Pancreas (tissue), 10 donors: Measurements from ENCODE around the gene AKNA. TPM values are rescaled to one million over a fixed set of nuclear protein-coding genes. Genes with fewer than 3 reads are reported as not detected.
A peak's percentile ranks its signal among the peaks of the same experiment; 100 is the strongest.

Source experiments
- ATAC-seq, 4 donors: fragments of 200-7000 bp; cut with Tn5 transposase; one replicate each; pipeline versions ENCODE4 v1.8.0 to v1.9.1; 2020; ENCODE audit warnings: mild to moderate bottlenecking in 4 of 4, moderate library complexity in 4 of 4
- DNase-seq, 6 donors: peaks; one replicate each; pipeline ENCODE4 v3.0.0-alpha.2; 2020
- FAIRE-seq: peaks from 2 replicates; lab custom pipeline; 2012; peaks lifted over from hg19 to GRCh38; lab: Jason Lieb, UNC
- H3K27ac ChIP-seq, 4 donors: fragments of 200-600 bp; sonication (generic); 1 replicate in 3 of 4; 2 replicates in 1 of 4; pipeline versions ENCODE4 v1.5.0 to v1.8.0; 2020
- H3K27me3 ChIP-seq, 4 donors: fragments of 200-600 bp; one replicate each; pipeline ENCODE4 v1.8.0; 2021
- H3K36me3 ChIP-seq, 3 donors: fragments of 200-600 bp; sonication (generic) in 1 of 3; one replicate each; pipeline versions ENCODE4 v1.5.0 to v1.8.0; 2020 to 2021
- H3K4me1 ChIP-seq, 3 donors: fragments of 200-600 bp; one replicate each; pipeline ENCODE4 v1.8.0; 2021
- H3K4me3 ChIP-seq, 4 donors: fragments of 200-600 bp; sonication (generic) in 2 of 4; one replicate each; pipeline versions ENCODE4 v1.5.0 to v1.8.0; 2020 to 2021
- H3K9me3 ChIP-seq, 4 donors: fragments of 200-600 bp; one replicate each; pipeline ENCODE4 v1.8.0; 2021
- CTCF ChIP-seq, 4 donors: fragments of 200-600 bp; sonication (generic) in 3 of 4; IDR thresholded peaks; one replicate each; pipeline versions ENCODE4 v1.5.0 to v1.8.0; 2021; ENCODE audit warnings: antibody characterized with exemption in 4 of 4
- WGBS, 2 donors: extraction: QIAGEN DNeasy Blood & Tissue Kit; methylation state at CpG; one replicate each; pipeline ENCODE4 v1.1.7; 2013; 5-methylcytosine and 5-hydroxymethylcytosine counted together
- intact Hi-C, 3 donors: fragments of 100-400 bp; cut with DNase I; formaldehyde crosslinking; loops; one replicate each; pipeline versions ENCODE4 v1.11.1 to v1.14.2; 2022
- polyA plus RNA-seq, 2 donors: library from polyadenylated mRNA; stranded (reverse); fragments of 200-250 nt; gene quantifications; one replicate each; pipeline ENCODE4 v1.2.3, GENCODE V29; 2013
- total RNA-seq, 6 donors: library from RNA; stranded (reverse); fragmentation: NEBNext Ultra II Directional in 4 of 6; extraction: Animal tissue kit (Norgen Biotek cat#: 25700) in 4 of 6; gene quantifications; one replicate each; pipeline versions ENCODE4 v1.2.1 to v1.2.4, GENCODE V29; 2021 to 2023
- donor health status: healthy with polysubstance abuse.
- donor health status: DM: no; HTN: no; CAD: no; lungs with moderate emphysema.
- donor health status: DM: no; HTN: no; CAD: no.
- donor health status: control.
- donor health status: control.
- donor health status: Bipolar disorder and iron deficiency.
- donor health status: DM: yes; HTN: yes; CAD: no.
- donor health status: DM: no; HTN: no; CAD: no.
- donor health status: DM: no; HTN: no; CAD: no.
- donor health status: DM: yes; HTN: yes; CAD: no.

AKNA gene
- total and polyA plus RNA-seq, 8 donors = 5.4 to 18.0 (median 10.4) TPM

GRCh38 chr9:114371973-114372917 is 15.5 kb downstream of the AKNA start:
- 72 to 78% methylated on average over 13 to 14 of the region's 14 CpGs for WGBS, 2 donors
- FAIRE-seq (no peak), ATAC-seq (peak in 3 of 4 donors; percentile 29 to 51 (median 48)), DNase-seq (peak in 1 of 6 donors; percentile 40)
- no peaks in the 10 kb centered on the region for H3K4me1 ChIP-seq
- H3K9me3 ChIP-seq = no peaks in the 10 kb centered on the region
- no peaks in the 10 kb centered on the region for H3K27me3 ChIP-seq
- H3K36me3 ChIP-seq = peaks cover 0 to 4% (median 2%) of the 10 kb centered on the region in 3 donors
- no peak for TF ChIP-seq CTCF (IDR thresholded peaks at IDR 0.05)
- no peak overlapping the region for H3K4me3 ChIP-seq
- peak overlapping the region in 1 of 4 donors; percentile 23 for H3K27ac ChIP-seq
- intact Hi-C loops = no loop called here

- intact Hi-C loops = no loop called here
- ATAC-seq (no peak), DNase-seq (peak in 1 of 6 donors; percentile 30), FAIRE-seq (no peak)
- H3K4me1 ChIP-seq = no peaks in the 10 kb centered on the region
- no peak for TF ChIP-seq CTCF (IDR thresholded peaks at IDR 0.05)
- WGBS, 2 donors = 73 to 77% methylated on average over 7 of the region's 7 CpGs
- peaks cover 0 to 2% (median 0%) of the 10 kb centered on the region in 3 donors for H3K36me3 ChIP-seq
- no peak overlapping the region for H3K27ac ChIP-seq
- H3K9me3 ChIP-seq = no peaks in the 10 kb centered on the region
- H3K27me3 ChIP-seq = no peaks in the 10 kb centered on the region
- no peak overlapping the region for H3K4me3 ChIP-seq
Measured at GRCh38 chr9:114371343-114371944, 16.3 kb downstream of the AKNA start.

DNA sequence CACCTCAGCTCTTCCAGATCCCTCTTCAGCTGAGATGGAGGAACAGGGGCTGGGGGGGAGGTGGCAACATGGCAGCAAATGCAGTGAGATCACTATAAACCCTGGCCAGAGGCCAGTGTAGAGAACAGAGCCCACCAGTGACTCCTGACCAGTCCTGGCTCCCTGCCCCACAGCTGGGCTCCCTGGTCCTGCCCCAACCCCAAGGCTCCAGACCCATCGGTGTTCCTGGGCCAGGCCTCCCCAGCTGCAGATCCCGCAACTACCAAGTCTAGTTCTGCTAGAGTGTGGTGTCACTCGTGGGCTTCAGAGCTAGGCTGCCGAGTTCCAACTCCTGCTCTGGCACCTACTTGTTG is 16.8 kb downstream of the AKNA start:
- no peak for TF ChIP-seq CTCF (IDR thresholded peaks at IDR 0.05)
- ATAC-seq (no peak), DNase-seq (peak in 1 of 6 donors; percentile 37), FAIRE-seq (no peak)
- intact Hi-C loops = no loop called here
- WGBS, 2 donors = 78 to 81% methylated on average over 4 of the region's 4 CpGs
- H3K27me3 ChIP-seq = no peaks in the 10 kb centered on the region
- H3K36me3 ChIP-seq = peaks cover 0 to 2% (median 0%) of the 10 kb centered on the region in 3 donors
- no peaks in the 10 kb centered on the region for H3K4me1 ChIP-seq
- H3K27ac ChIP-seq = no peak overlapping the region
- H3K9me3 ChIP-seq = no peaks in the 10 kb centered on the region
- no peak overlapping the region for H3K4me3 ChIP-seq

DNA sequence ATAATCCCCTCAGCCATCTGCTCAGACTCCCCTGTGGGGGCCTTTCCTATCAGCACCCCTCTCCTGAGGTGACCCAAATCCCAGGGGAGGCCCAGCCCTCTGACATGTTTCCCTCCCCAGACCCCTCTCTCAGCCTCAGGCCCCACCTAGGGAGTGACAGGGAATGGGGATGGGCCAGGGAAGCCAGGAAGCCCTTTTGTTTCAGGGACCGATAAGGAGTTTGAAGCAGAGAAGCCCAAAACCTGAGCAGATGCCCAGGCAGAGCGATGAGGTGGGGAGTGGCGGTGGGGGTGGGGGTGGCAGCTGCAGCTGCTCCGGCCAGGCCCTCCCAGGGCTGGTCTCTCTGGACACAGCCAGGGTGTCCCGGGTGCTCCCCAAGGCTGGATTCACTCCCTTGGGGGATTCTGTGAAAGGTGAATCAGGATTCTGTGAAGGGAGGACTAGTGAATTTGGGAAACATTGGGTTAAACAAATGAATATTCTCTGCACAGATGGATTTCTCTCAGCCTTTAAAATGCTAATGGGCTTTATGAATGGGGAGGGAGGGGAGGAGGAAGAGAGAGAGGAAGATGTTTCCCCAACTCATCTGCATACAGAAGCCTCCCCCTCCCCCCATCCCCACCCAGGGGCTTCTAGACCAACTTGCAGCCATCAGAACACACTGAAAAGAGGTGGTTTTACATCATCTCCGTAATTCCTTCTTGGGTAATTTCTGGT is 17.4 kb downstream of the AKNA start:
- ATAC-seq = no peak
- WGBS, 2 donors = 69 to 78% methylated on average over 6 of the region's 6 CpGs
- intact Hi-C loops = no loop called here
- H3K9me3 ChIP-seq = no peaks in the 10 kb centered on the region
- TF ChIP-seq CTCF (IDR thresholded peaks at IDR 0.05) = no peak
- H3K4me3 ChIP-seq = no peak overlapping the region
- FAIRE-seq = no peak
- DNase-seq = peak in 1 of 6 donors; percentile 32
- H3K36me3 ChIP-seq = peaks cover 0 to 2% (median 0%) of the 10 kb centered on the region in 3 donors
- H3K4me1 ChIP-seq = no peaks in the 10 kb centered on the region
- no peaks in the 10 kb centered on the region for H3K27me3 ChIP-seq
- no peak overlapping the region for H3K27ac ChIP-seq
